ENCODE measurements around the gene TNRC18. TPM values are rescaled to one million over a fixed set of nuclear protein-coding genes. Genes with fewer than 3 reads are reported as not detected.
A peak's percentile ranks its signal among the peaks of the same experiment; 100 is the strongest.

Gene TNRC18
- total and polyA plus RNA-seq, 4 donors: 2.3 to 37.1 (median 20.4) TPM

- Histone ChIP-seq H3K36me3 (ENCODE audit: control insufficient read depth in 4 of 4, insufficient read depth in 3 of 4, low read depth in 1 of 4, low read length in 3 of 4) (no peaks in the 10 kb centered on the region), H3K9me3 (ENCODE audit: control insufficient read depth in 4 of 4, low read length in 3 of 4) (no peaks in the 10 kb centered on the region), H3K27me3 (ENCODE audit: control insufficient read depth in 4 of 4, insufficient read depth in 4 of 4, low read length in 3 of 4) (no peaks in the 10 kb centered on the region), H3K4me3 (ENCODE audit: low read depth in 1 of 3, low read length in 3 of 3) (peak overlapping the region; percentile 63 to 89 (median 83)), H3K9ac (ENCODE audit: low read depth in 1 of 2, low read length in 2 of 2) (peak overlapping the region; percentile 96 to 98), H3K4me1 (ENCODE audit: control insufficient read depth in 4 of 4, insufficient read depth in 4 of 4, low read length in 3 of 4) (peaks cover 0 to 29% (median 12%) of the 10 kb centered on the region in 4 donors), H3K27ac (ENCODE audit: low read depth in 1 of 2, low read length in 2 of 2) (peak overlapping the region; percentile 95 to 100)
- TF ChIP-seq MAX (IDR thresholded peaks at IDR 0.05) (peak; percentile 25), HNF4A (conservative IDR thresholded peaks at IDR 0.05) (peak; percentile 64 to 82), REST (IDR thresholded peaks at IDR 0.05) (no peak), SP1 (IDR thresholded peaks at IDR 0.05) (peak; percentile 31), FOXA2 (IDR thresholded peaks at IDR 0.05) (no peak), NR2F2 (IDR thresholded peaks at IDR 0.05) (no peak), RXRA (IDR thresholded peaks at IDR 0.05) (peak in 1 of 2 donors; percentile 39), CTCF (IDR thresholded peaks at IDR 0.05; ENCODE audit: low read depth, low read length, missing input control) (peak; percentile 8), RAD21 (IDR thresholded peaks at IDR 0.05) (peak in 1 of 2 donors; percentile 26), GABPA (IDR thresholded peaks at IDR 0.05 in 1 of 2, conservative IDR thresholded peaks at IDR 0.05 in 1 of 2) (no peak), ATF3 (IDR thresholded peaks at IDR 0.05) (no peak), ZBTB33 (IDR thresholded peaks at IDR 0.05) (no peak), EGR1 (IDR thresholded peaks at IDR 0.05; ENCODE audit: low read depth in 2 of 2) (no peak), FOXA1 (IDR thresholded peaks at IDR 0.05) (no peak), HNF4G (IDR thresholded peaks at IDR 0.05) (peak; percentile 69), YY1 (IDR thresholded peaks at IDR 0.05) (no peak), TAF1 (conservative IDR thresholded peaks at IDR 0.05) (peak; percentile 72), JUND (IDR thresholded peaks at IDR 0.05) (no peak)
- WGBS: under 1% methylated on average over 44 of the region's 44 CpGs
- DNase-seq (ENCODE audit: low spot score): peak; percentile 52
Observed at GRCh38 chr7:5424749-5425506, 1.3 kb upstream of the TNRC18 start.

All from liver (tissue), 9 donors.